ENCODE results near the gene NUP214. TPM values are rescaled to one million over a fixed set of nuclear protein-coding genes. Genes with fewer than 3 reads are reported as not detected.

The NUP214 gene
- total RNA-seq = 10 to 100 TPM; 56.1 to 57.9 (median 56.5) TPM
- long read RNA-seq, donor 1, partial matches to known transcripts = 22 of 26 reads
- long read RNA-seq, donor 1, other reads (novel, unspliced or antisense) = 4 of 26 reads
- long read RNA-seq, donor 2, partial matches to known transcripts = 5 of 6 reads
- long read RNA-seq, donor 2, other reads (novel, unspliced or antisense) = 1 of 6 reads

DNA sequence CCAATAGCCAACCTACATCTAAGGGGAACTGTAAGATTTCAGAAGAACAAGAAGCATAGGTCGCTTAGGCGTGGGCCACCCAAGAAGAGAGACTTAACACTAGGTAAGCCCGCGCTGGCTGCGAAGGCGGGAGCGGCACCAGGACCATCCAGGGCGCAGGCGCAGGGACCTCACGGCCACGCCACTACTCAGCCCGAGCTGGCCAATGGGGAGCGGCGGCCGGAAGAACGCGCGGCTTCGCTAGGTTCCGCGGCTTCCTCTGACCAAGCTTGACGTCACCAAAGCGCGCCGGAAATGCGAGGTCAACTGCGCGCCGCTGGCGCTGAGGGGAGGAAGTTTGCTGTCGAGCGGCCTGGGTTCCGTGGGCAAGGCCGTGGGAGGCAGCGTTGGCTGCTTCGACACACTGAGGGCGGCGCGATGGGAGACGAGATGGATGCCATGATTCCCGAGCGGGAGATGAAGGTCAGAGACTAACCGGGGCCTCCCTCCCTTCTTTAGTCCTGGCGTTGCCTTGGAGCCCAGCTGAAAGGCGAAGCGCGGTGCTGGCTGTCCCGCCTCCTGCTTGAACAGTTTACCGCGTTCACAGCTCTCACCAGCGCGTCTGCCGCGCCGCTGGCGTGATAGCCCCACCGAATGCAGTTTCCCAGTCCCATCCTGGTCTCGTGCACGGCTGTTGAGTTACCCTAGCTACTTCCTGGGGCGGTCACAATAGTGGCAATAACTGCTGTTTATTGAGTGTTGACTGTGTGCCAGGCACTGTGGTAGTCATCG lies at the start of gene NUP214:
TSS of gene NUP214 (plus strand) at position 299 of the 771 bp plus-strand sequence. CDS start at position 418, 119 bp downstream.
- intact Hi-C loops (cut with DNase I, micrococcal nuclease) = no loop called here
- H3K36me3 ChIP-seq (ENCODE audit: low read depth) = peaks cover 3% of the 10 kb centered on the region
- ATAC-seq (peak; percentile 99), DNase-seq (peak; percentile 99 to 100 (median 100))
- H3K4me3 ChIP-seq = peak within 1 kb of the TSS; percentile 83
- peaks cover 12% of the 10 kb centered on the region for H3K4me1 ChIP-seq (ENCODE audit: low read depth)
- TF ChIP-seq, protein P1, sequence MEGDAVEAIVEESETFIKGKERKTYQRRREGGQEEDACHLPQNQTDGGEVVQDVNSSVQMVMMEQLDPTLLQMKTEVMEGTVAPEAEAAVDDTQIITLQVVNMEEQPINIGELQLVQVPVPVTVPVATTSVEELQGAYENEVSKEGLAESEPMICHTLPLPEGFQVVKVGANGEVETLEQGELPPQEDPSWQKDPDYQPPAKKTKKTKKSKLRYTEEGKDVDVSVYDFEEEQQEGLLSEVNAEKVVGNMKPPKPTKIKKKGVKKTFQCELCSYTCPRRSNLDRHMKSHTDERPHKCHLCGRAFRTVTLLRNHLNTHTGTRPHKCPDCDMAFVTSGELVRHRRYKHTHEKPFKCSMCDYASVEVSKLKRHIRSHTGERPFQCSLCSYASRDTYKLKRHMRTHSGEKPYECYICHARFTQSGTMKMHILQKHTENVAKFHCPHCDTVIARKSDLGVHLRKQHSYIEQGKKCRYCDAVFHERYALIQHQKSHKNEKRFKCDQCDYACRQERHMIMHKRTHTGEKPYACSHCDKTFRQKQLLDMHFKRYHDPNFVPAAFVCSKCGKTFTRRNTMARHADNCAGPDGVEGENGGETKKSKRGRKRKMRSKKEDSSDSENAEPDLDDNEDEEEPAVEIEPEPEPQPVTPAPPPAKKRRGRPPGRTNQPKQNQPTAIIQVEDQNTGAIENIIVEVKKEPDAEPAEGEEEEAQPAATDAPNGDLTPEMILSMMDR (IDR thresholded peaks at IDR 0.05) = no peak
- H3K9me3 ChIP-seq = no peaks in the 10 kb centered on the region

DNA sequence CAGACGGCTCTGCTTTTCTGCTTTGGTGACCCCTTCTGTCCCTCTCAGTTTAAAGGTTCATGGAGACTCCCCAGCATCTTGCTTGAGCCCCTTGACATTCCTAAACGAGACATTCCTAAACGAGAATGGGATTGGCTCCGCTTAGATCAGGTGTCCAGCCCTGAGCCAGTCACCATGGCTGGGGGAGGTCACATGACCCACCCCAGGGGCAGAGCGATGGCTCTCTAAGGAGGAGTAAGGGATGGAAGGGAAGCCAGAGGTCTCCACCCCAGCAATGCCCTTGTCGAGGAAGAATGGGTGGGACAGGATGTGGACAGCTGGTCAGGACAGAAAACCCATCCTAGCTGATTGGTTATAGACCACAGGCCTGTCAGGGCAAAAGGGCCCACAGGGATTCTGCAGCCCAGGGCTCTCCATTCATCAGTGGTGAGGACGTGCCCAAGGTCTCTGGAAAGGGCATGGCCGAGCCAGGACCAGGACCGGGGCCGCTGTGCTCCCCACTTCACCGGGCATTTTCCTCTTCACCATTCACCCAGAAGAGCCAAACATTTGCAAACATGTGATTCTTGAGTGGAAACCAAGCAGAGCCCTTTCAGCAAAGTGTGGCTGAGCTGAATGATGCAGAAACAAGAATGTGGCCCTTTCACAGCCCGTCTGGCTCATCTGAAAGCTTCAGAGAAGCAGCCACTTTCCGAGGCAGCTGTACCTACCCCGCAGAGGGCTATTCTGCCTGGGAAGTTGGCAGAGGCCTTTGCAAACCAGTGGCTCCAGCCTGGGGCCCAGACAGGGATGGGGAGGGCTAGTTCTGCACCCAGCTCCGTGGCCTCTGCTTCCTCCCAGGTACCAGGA lies 48.8 kb upstream of the NUP214 start:
- H3K36me3 ChIP-seq (ENCODE audit: low read depth) = no peaks in the 10 kb centered on the region
- TF ChIP-seq, protein P1 (IDR thresholded peaks at IDR 0.05) = no peak
- DNase-seq (no peak), ATAC-seq (no peak)
- no peak overlapping the region for H3K4me3 ChIP-seq
- H3K4me1 ChIP-seq (ENCODE audit: low read depth) = no peaks in the 10 kb centered on the region
- intact Hi-C loops (cut with DNase I, micrococcal nuclease) = no loop called here
- H3K9me3 ChIP-seq = no peaks in the 10 kb centered on the region

DNA sequence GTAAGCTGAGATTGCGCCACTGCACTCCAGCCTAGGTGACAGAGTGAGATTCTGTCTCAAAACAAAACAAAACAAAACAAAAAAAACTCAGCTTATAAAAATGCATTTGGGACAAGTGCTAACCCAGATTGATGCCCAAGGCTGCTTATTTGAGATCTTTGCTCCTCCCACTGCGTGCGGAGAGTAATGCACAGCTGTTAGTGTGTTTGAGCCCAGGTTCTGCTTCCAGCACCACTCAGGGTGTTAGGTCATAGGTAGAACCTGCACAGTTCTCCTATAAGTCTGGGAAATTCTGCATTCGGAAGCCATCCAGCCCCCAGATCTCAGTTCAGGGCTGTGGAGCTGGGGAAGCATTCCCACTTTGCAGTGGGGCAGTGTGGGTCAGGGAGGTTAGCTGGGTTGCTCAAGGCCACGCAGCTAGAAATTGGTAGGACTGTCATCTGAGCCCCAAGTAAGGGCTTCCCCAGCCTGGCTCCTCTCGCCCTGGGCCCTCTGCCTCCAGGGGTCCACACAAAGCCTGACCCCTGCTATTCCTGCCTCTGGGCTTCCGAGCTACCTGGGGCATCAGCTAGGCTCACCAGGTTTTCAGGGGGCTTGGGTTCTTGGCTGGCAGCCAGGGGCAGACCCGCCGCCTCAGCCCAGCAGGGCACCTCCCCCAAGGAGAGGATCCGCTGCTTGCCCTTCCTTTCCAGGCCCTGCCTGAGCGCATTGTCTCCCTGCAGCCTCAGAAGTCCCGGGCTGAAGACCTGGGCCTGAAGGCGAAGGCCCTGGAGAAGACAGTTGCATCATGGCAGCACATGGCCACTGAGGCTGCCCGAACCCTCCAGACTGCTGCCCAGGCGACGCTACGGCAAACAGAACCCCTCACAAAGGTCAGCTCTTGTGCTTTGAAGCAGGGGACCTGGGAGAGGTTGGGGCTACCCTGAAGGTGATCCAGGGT lies 46.7 kb upstream of the NUP214 start:
- Histone ChIP-seq H3K4me3 (no peak overlapping the region), H3K4me1 (ENCODE audit: low read depth) (no peaks in the 10 kb centered on the region), H3K9me3 (no peaks in the 10 kb centered on the region), H3K36me3 (ENCODE audit: low read depth) (no peaks in the 10 kb centered on the region)
- ATAC-seq = no peak
- intact Hi-C loops (cut with DNase I, micrococcal nuclease) = no loop called here
- no peak for DNase-seq
- TF ChIP-seq, protein P1 (IDR thresholded peaks at IDR 0.05) = no peak

DNA sequence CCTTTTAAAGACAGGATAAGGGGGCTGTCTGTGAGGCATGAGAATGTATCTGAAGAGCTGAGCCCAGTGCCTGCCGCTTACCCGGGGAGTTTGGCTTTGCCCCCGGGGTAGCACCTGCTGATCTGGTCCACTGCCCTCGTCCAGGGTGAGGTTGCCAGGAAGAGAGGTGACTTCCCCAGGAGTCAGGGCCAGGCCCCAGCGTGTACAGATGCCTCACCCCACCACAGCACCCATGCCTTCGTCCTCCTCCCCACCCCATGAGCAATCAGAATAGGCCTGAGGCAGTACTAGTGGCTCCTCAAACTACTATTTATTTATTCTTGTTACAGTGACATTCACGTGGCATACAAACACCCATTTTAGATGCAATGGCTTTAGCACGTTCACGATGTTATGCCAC lies 44.8 kb upstream of the NUP214 start:
- H3K4me1 ChIP-seq (ENCODE audit: low read depth) = no peaks in the 10 kb centered on the region
- intact Hi-C loops (cut with DNase I, micrococcal nuclease) = no loop called here

More for the DNA sequence above, 44.8 kb upstream of the NUP214 start:
- TF ChIP-seq, protein P1 (IDR thresholded peaks at IDR 0.05) = no peak
- ATAC-seq (no peak), DNase-seq (no peak)
- Histone ChIP-seq H3K4me3 (no peak overlapping the region), H3K36me3 (ENCODE audit: low read depth) (no peaks in the 10 kb centered on the region), H3K9me3 (no peaks in the 10 kb centered on the region)
